ENCODE results near the gene PHF13.
A peak's percentile ranks its signal among the peaks of the same experiment; 100 is the strongest.

PHF13 gene

DNA sequence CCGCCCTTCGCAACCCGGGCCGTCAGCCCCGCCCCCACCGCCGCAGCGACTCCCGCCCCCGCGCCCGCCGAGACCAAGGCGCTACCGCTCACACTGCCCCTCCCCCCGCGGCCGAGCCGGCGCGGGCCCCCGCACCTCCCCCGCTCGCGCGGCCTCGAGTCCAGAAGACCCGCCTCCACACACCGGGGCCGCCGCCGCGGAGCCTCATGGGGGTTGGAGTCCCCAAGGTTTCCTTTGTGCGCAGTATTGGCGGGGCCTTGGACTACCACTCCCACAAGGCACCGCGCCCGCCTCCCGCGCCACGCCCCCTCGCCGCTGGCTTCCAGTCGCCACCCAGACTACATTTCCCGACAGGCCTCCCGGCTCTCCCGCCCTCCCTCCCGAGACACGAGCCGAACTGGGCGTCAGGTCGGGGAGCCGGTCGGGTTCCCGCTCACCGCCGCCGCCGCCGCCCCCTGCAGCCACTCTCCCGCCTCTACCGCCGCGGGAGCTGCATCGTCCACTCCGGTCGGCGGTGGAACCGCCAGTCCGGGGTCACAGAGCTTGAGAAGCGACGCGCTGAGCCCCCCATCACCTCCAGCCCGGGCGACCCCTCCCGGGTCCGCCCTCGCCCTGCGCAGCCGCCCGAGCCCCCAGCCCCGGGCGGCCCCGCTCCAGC, at the start of gene PHF13:
TSS of gene PHF13 (plus strand) at position 371 of the 658 bp plus-strand sequence. CDS start 336 bp downstream, outside the sequence.
- H3K4me3 ChIP-seq = peak within 1 kb of the TSS; percentile 97
- H3K9me3 ChIP-seq = no peaks in the 10 kb centered on the region
- peaks cover 28% of the 10 kb centered on the region for H3K4me1 ChIP-seq
- no peak for TF ChIP-seq Cebpa-rat (IDR thresholded peaks at IDR 0.05)
- peaks cover 34% of the 10 kb centered on the region for H4K20me1 ChIP-seq
- H3K9ac ChIP-seq = peak within 1 kb of the TSS; percentile 86
- H3K4me2 ChIP-seq = peak within 1 kb of the TSS; percentile 99
- peaks cover 21% of the 10 kb centered on the region for H3K36me3 ChIP-seq
- peaks cover 13% of the 10 kb centered on the region for H3K27me3 ChIP-seq
- H3K27ac ChIP-seq = peak within 1 kb of the TSS; percentile 78

DNA sequence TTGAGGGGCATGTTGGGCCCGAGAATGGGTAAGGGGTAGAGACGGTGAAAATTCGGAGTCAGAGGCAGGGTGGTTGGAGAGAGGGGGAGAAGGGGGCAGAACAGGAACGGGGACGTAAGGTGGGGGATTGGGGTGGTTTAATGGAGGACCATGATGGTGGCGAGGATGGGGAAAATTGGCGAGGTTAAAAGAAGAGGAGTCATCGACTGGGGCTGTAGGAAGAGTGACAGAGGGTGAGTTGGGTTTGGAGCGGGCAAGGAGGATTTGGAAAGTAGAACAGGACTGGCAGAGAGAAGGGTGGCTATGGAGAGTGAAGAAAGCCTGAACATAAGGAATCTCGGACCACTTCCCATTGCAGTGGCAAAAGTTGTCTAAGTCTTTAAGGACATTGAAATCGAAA, 44.5 kb upstream of the PHF13 start:
- no peaks in the 10 kb centered on the region for H3K27me3 ChIP-seq
- H3K27ac ChIP-seq = no peak overlapping the region
- H3K4me2 ChIP-seq = no peak overlapping the region
- no peak overlapping the region for H3K9ac ChIP-seq
- TF ChIP-seq Cebpa-rat (IDR thresholded peaks at IDR 0.05) = no peak
- H3K4me3 ChIP-seq = no peak overlapping the region
- H3K36me3 ChIP-seq = no peaks in the 10 kb centered on the region
- no peaks in the 10 kb centered on the region for H4K20me1 ChIP-seq
- peaks cover 7% of the 10 kb centered on the region for H3K9me3 ChIP-seq
- peaks cover 14% of the 10 kb centered on the region for H3K4me1 ChIP-seq

DNA sequence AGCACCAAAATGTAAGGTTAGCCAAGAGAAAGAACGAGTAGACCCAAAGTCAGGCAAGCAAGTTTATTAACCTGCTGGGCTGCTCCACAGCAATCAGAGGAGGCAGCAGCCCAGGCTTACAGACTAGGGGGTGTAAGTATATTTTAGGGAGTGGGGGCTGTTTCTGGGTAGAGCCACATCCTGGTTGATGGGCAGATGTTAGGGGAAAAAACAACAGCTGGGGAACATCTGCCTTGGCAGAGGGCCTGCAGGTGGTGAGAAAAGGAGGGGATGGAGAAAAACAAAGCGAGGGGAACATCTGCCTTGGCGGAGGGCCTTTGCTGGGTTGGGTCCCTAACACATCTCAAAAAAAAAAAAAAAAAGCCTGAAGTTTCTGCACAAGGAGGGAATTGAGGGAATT, 43.4 kb upstream of the PHF13 start:
- Histone ChIP-seq H3K4me2 (peak overlapping the region; percentile 65), H4K20me1 (no peaks in the 10 kb centered on the region), H3K36me3 (no peaks in the 10 kb centered on the region), H3K27ac (no peak overlapping the region), H3K4me3 (no peak overlapping the region), H3K4me1 (peaks cover 14% of the 10 kb centered on the region), H3K9me3 (peaks cover 7% of the 10 kb centered on the region), H3K9ac (no peak overlapping the region), H3K27me3 (no peaks in the 10 kb centered on the region)
- no peak for TF ChIP-seq Cebpa-rat (IDR thresholded peaks at IDR 0.05)

DNA sequence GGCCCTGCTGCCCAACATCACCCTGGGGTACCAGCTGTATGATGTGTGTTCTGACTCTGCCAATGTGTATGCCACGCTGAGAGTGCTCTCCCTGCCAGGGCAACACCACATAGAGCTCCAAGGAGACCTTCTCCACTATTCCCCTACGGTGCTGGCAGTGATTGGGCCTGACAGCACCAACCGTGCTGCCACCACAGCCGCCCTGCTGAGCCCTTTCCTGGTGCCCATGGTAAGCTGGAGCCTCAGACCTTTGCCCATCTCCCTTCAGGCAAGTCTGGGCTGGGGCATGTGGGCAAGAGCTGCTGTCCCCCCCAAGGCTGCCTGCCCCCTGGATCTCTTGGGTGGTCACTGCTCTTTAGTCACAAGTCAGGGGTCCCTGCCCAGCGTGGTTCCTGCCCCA, 42.5 kb upstream of the PHF13 start:
- H3K4me1 ChIP-seq = peaks cover 14% of the 10 kb centered on the region
- no peak for TF ChIP-seq Cebpa-rat (IDR thresholded peaks at IDR 0.05)
- no peak overlapping the region for H3K4me3 ChIP-seq
- no peak overlapping the region for H3K27ac ChIP-seq
- H3K9ac ChIP-seq = no peak overlapping the region
- no peaks in the 10 kb centered on the region for H3K36me3 ChIP-seq
- H3K4me2 ChIP-seq = no peak overlapping the region
- H3K27me3 ChIP-seq = no peaks in the 10 kb centered on the region
- peaks cover 7% of the 10 kb centered on the region for H3K9me3 ChIP-seq
- H4K20me1 ChIP-seq = no peaks in the 10 kb centered on the region

DNA sequence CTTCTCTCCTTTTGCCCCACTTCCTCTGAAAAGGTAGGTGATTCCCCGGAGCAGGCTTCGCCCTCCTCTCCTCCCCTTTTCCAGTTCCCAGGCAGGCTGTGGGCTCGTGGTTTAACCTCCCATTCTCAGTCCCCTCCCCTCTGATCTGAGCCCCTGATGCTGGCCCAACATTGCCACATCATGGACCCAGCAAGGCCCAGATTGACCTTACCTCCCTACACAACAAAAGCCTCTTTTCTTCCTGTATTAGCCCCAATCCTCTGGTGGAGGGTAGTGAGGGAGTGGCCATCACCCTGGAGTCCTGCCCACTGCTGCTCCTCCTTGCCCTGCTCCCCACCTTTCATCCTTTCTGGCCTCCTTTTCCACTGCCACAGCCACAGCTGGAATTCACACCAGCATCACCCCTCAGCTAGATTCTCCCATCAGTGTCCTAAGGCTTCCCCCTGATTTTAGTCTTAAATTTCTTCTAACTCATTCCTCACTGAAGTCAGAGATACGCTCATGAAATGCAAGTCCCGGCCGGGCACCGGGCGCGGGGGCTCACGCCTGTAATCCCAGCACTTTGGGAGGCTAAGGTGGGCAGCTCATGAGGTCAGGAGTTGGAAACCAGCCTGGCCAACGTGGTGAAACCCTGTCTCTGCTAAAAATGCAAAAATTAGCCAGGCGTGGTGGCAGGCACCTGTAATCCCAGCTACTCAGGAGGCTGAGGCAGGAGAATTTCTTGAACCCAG, 40.7 kb upstream of the PHF13 start:
- no peak overlapping the region for H3K27ac ChIP-seq
- peaks cover 7% of the 10 kb centered on the region for H3K9me3 ChIP-seq
- H3K9ac ChIP-seq = no peak overlapping the region
- H3K36me3 ChIP-seq = no peaks in the 10 kb centered on the region
- H3K4me1 ChIP-seq = peaks cover 15% of the 10 kb centered on the region
- no peak overlapping the region for H3K4me3 ChIP-seq
- H3K4me2 ChIP-seq = no peak overlapping the region
- no peaks in the 10 kb centered on the region for H4K20me1 ChIP-seq
- no peak for TF ChIP-seq Cebpa-rat (IDR thresholded peaks at IDR 0.05)
- H3K27me3 ChIP-seq = no peaks in the 10 kb centered on the region

DNA sequence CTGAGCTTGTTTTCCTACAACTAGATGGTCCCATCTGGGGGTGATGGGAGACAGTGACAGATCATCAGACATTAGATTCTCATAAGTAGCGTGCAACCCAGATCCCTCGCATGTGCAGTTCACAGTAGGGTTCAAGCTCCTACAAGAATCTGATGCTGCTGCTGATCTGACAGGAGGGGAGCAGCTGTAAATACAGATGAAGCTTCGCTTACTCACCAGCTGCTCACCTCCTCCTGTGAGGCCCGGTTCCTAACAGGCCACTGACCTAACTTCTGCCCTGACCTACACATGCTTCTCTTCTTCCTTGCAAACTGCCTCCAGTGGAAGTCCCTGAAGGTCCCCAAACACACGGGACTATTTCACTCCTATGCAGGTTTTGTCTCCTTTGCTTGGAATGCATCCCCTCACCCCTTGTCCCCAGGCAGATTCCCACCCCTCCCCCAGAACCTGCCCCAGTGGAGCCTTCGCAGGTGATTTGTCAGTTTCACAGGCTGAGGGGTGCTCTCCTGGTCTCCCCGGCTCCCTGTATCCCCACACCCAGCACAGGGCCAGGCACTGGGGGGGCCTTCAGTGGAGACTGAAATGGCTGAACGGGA, 39.4 kb upstream of the PHF13 start:
- peaks cover 7% of the 10 kb centered on the region for H3K9me3 ChIP-seq
- no peak overlapping the region for H3K27ac ChIP-seq
- peaks cover 28% of the 10 kb centered on the region for H3K4me1 ChIP-seq
- H3K27me3 ChIP-seq = no peaks in the 10 kb centered on the region
- H4K20me1 ChIP-seq = no peaks in the 10 kb centered on the region
- no peak overlapping the region for H3K4me2 ChIP-seq
- no peak overlapping the region for H3K4me3 ChIP-seq
- H3K9ac ChIP-seq = no peak overlapping the region
- TF ChIP-seq Cebpa-rat (IDR thresholded peaks at IDR 0.05) = no peak
- H3K36me3 ChIP-seq = no peaks in the 10 kb centered on the region

DNA sequence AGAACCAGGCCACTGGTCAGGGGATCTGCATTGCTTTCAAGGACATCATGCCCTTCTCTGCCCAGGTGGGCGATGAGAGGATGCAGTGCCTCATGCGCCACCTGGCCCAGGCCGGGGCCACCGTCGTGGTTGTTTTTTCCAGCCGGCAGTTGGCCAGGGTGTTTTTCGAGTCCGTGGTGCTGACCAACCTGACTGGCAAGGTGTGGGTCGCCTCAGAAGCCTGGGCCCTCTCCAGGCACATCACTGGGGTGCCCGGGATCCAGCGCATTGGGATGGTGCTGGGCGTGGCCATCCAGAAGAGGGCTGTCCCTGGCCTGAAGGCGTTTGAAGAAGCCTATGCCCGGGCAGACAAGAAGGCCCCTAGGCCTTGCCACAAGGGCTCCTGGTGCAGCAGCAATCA, 38.7 kb upstream of the PHF13 start:
- H3K4me1 ChIP-seq = peaks cover 27% of the 10 kb centered on the region
- no peak overlapping the region for H3K4me3 ChIP-seq
- no peaks in the 10 kb centered on the region for H3K36me3 ChIP-seq
- no peaks in the 10 kb centered on the region for H4K20me1 ChIP-seq
- no peak for TF ChIP-seq Cebpa-rat (IDR thresholded peaks at IDR 0.05)
- peaks cover 7% of the 10 kb centered on the region for H3K9me3 ChIP-seq
- H3K4me2 ChIP-seq = no peak overlapping the region
- H3K27me3 ChIP-seq = no peaks in the 10 kb centered on the region
- H3K27ac ChIP-seq = no peak overlapping the region
- no peak overlapping the region for H3K9ac ChIP-seq

DNA sequence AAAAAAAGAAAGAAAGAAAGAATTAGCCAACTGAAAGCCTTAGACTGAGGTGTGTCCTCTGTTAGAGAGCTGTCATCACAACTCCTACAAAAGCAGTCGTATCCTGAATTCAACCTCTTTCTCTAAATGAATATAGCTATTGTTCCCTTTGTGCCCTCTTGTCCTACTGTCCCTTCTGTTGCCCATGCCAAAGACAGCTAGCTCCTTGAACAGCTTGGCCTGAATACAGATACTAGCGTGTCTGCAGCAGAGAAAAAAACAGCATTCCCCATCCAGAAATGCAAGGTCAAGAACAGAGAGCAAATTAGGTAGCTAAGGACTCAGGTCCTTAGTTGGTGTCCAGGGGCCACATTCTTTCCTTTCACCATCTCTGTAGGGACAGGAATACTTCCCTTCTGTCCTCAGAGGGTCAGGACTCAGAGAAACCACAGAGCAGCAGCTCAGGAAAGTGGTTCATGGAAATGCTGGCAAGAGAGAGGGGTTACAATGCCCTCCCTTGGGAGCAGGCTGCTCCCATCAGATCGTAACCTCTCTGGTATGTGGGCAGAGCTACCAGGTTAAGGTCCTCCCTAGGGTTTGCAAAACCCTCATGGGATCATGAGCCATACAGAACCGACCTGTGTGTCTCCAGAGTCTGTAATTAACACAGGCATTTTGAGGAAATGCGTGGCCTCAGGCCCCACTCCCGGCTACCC, 35.6 kb upstream of the PHF13 start:
- 0 out of 2 replicates have a peak overlapping the region, but pooled peaks have one; percentile 1 for H3K27ac ChIP-seq
- H3K4me2 ChIP-seq = peak overlapping the region; percentile 97
- H3K27me3 ChIP-seq = no peaks in the 10 kb centered on the region
- no peaks in the 10 kb centered on the region for H3K36me3 ChIP-seq
- H3K9me3 ChIP-seq = no peaks in the 10 kb centered on the region
- H4K20me1 ChIP-seq = peaks cover 27% of the 10 kb centered on the region
- TF ChIP-seq Cebpa-rat (IDR thresholded peaks at IDR 0.05) = no peak
- H3K4me1 ChIP-seq = peaks cover 46% of the 10 kb centered on the region
- no peak overlapping the region for H3K4me3 ChIP-seq
- H3K9ac ChIP-seq = no peak overlapping the region

DNA sequence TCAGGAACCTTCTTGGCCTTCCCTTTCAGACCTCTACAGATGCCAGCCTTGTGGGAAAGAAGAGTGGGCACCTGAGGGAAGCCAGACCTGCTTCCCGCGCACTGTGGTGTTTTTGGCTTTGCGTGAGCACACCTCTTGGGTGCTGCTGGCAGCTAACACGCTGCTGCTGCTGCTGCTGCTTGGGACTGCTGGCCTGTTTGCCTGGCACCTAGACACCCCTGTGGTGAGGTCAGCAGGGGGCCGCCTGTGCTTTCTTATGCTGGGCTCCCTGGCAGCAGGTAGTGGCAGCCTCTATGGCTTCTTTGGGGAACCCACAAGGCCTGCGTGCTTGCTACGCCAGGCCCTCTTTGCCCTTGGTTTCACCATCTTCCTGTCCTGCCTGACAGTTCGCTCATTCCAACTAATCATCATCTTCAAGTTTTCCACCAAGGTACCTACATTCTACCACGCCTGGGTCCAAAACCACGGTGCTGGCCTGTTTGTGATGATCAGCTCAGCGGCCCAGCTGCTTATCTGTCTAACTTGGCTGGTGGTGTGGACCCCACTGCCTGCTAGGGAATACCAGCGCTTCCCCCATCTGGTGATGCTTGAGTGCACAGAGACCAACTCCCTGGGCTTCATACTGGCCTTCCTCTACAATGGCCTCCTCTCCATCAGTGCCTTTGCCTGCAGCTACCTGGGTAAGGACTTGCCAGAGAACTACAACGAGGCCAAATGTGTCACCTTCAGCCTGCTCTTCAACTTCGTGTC, 34.7 kb upstream of the PHF13 start:
- Histone ChIP-seq H3K4me1 (peaks cover 46% of the 10 kb centered on the region), H3K4me3 (no peak overlapping the region), H3K9ac (peak overlapping the region; percentile 89), H3K9me3 (no peaks in the 10 kb centered on the region), H4K20me1 (peaks cover 28% of the 10 kb centered on the region), H3K4me2 (peak overlapping the region; percentile 97), H3K27me3 (no peaks in the 10 kb centered on the region), H3K36me3 (no peaks in the 10 kb centered on the region), H3K27ac (0 out of 2 replicates have a peak overlapping the region, but pooled peaks have one; percentile 1)
- TF ChIP-seq Cebpa-rat (IDR thresholded peaks at IDR 0.05) = no peak
